Measurements from ENCODE around the gene SMYD1.

The SMYD1 gene

GRCh38 chr2:88074150-88074549 is 6.5 kb downstream of the SMYD1 start:
- H3K27ac ChIP-seq (ENCODE audit: low read depth, low read length), result no peak overlapping the region

GRCh38 chr2:88074854-88075292 is 7.2 kb downstream of the SMYD1 start:
- H3K9me3 ChIP-seq (ENCODE audit: control insufficient read depth, insufficient read depth, low read length), result no peaks in the 10 kb centered on the region
- H3K9ac ChIP-seq (ENCODE audit: low read depth, low read length), result no peak overlapping the region
- no peak overlapping the region for H3K27ac ChIP-seq (ENCODE audit: low read depth, low read length)
- H3K36me3 ChIP-seq (ENCODE audit: control insufficient read depth, insufficient read depth, low read length), result no peaks in the 10 kb centered on the region
- H3K27me3 ChIP-seq (ENCODE audit: control insufficient read depth, insufficient read depth, low read length), result no peaks in the 10 kb centered on the region
- H3K4me1 ChIP-seq (ENCODE audit: control insufficient read depth, insufficient read depth, low read length), result no peaks in the 10 kb centered on the region
- no peak overlapping the region for H3K4me3 ChIP-seq (ENCODE audit: low read depth, low read length)

More at GRCh38 chr2:88074150-88074549, 6.5 kb downstream of the SMYD1 start:
- H3K9ac ChIP-seq (ENCODE audit: low read depth, low read length), result no peak overlapping the region
- no peaks in the 10 kb centered on the region for H3K9me3 ChIP-seq (ENCODE audit: control insufficient read depth, insufficient read depth, low read length)
- no peak overlapping the region for H3K4me3 ChIP-seq (ENCODE audit: low read depth, low read length)
- no peaks in the 10 kb centered on the region for H3K36me3 ChIP-seq (ENCODE audit: control insufficient read depth, insufficient read depth, low read length)
- H3K4me1 ChIP-seq (ENCODE audit: control insufficient read depth, insufficient read depth, low read length), result no peaks in the 10 kb centered on the region
- H3K27me3 ChIP-seq (ENCODE audit: control insufficient read depth, insufficient read depth, low read length), result no peaks in the 10 kb centered on the region

DNA sequence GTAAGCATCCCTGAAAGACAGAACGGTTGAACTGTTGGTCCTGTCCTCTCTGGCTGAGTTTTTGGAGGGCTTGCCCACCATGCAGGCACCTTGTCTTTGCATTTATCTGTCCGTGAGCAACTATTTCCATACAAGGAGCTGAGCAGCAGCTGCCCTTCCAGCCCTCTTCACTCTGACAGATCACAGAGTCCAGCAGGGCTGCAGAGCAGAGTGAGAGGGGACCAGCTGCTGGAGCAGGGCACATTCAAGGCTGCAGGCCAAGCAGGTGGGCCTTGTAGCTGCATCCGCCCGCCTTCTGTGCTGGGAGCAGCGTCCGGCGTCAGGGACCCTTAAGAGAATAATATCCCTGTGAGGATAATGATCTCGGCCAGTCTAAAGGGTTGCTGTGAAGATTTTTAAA is 9.5 kb downstream of the SMYD1 start:
- Histone ChIP-seq H3K4me1 (ENCODE audit: control insufficient read depth, insufficient read depth, low read length) (0 out of 2 replicates have a peak, but pooled peaks cover 2% of the 10 kb centered on the region), H3K9me3 (ENCODE audit: control insufficient read depth, insufficient read depth, low read length) (no peaks in the 10 kb centered on the region), H3K27me3 (ENCODE audit: control insufficient read depth, insufficient read depth, low read length) (no peaks in the 10 kb centered on the region), H3K4me3 (ENCODE audit: low read depth, low read length) (no peak overlapping the region), H3K27ac (ENCODE audit: low read depth, low read length) (no peak overlapping the region), H3K36me3 (ENCODE audit: control insufficient read depth, insufficient read depth, low read length) (no peaks in the 10 kb centered on the region), H3K9ac (ENCODE audit: low read depth, low read length) (no peak overlapping the region)

GRCh38 chr2:88078643-88079172 is 11.1 kb downstream of the SMYD1 start:
- no peak overlapping the region for H3K9ac ChIP-seq (ENCODE audit: low read depth, low read length)
- no peak overlapping the region for H3K4me3 ChIP-seq (ENCODE audit: low read depth, low read length)
- no peak overlapping the region for H3K27ac ChIP-seq (ENCODE audit: low read depth, low read length)
- no peaks in the 10 kb centered on the region for H3K27me3 ChIP-seq (ENCODE audit: control insufficient read depth, insufficient read depth, low read length)
- no peaks in the 10 kb centered on the region for H3K9me3 ChIP-seq (ENCODE audit: control insufficient read depth, insufficient read depth, low read length)
- H3K36me3 ChIP-seq (ENCODE audit: control insufficient read depth, insufficient read depth, low read length), result no peaks in the 10 kb centered on the region
- H3K4me1 ChIP-seq (ENCODE audit: control insufficient read depth, insufficient read depth, low read length), result peaks cover 14% of the 10 kb centered on the region

- Histone ChIP-seq H3K4me1 (ENCODE audit: control insufficient read depth, insufficient read depth, low read length) (peaks cover 14% of the 10 kb centered on the region), H3K9me3 (ENCODE audit: control insufficient read depth, insufficient read depth, low read length) (no peaks in the 10 kb centered on the region), H3K36me3 (ENCODE audit: control insufficient read depth, insufficient read depth, low read length) (no peaks in the 10 kb centered on the region), H3K27ac (ENCODE audit: low read depth, low read length) (no peak overlapping the region), H3K9ac (ENCODE audit: low read depth, low read length) (no peak overlapping the region), H3K4me3 (ENCODE audit: low read depth, low read length) (no peak overlapping the region), H3K27me3 (ENCODE audit: control insufficient read depth, insufficient read depth, low read length) (no peaks in the 10 kb centered on the region)
Measured at GRCh38 chr2:88080545-88080944, 12.9 kb downstream of the SMYD1 start.

DNA sequence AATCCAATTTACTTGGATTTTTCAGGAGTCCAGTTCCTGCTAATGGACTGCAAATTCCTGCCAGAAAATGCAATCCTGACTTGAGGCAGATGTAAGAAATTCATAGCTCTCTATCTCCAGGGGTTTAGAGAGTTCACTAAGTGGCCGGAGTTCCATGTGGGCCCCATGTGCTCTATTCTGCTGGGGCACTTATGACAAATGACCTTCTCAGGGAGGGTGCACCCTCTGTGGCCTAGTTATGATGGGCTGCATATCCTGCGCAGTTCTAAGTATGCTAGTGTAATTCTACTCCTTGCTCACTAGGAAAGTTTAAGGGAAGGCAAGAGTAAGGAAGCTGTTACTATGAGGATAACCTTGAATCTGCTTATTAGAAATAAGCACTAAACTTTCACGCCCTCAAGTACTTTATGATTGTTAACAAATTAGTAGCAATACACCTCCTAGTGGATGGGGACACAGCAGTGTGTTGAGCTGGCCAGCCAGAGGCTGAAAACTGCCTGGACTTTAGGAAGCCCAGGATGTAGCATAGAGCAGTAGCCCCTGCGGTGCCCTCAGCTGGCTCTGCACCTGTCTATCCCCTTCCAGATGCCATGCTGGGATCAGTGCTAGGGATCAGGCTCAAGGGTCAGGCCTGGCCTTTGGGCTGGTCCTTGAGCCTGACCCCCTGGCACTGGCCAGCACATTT is 14.4 kb downstream of the SMYD1 start:
- no peaks in the 10 kb centered on the region for H3K9me3 ChIP-seq (ENCODE audit: control insufficient read depth, insufficient read depth, low read length)
- H3K36me3 ChIP-seq (ENCODE audit: control insufficient read depth, insufficient read depth, low read length), result no peaks in the 10 kb centered on the region
- H3K9ac ChIP-seq (ENCODE audit: low read depth, low read length), result no peak overlapping the region
- peak overlapping the region; percentile 43 for H3K27ac ChIP-seq (ENCODE audit: low read depth, low read length)
- no peaks in the 10 kb centered on the region for H3K27me3 ChIP-seq (ENCODE audit: control insufficient read depth, insufficient read depth, low read length)
- H3K4me3 ChIP-seq (ENCODE audit: low read depth, low read length), result no peak overlapping the region
- H3K4me1 ChIP-seq (ENCODE audit: control insufficient read depth, insufficient read depth, low read length), result peaks cover 14% of the 10 kb centered on the region

GRCh38 chr2:88082781-88083180 is 15.2 kb downstream of the SMYD1 start:
- no peaks in the 10 kb centered on the region for H3K27me3 ChIP-seq (ENCODE audit: control insufficient read depth, insufficient read depth, low read length)
- H3K27ac ChIP-seq (ENCODE audit: low read depth, low read length), result peak overlapping the region; percentile 43

DNA sequence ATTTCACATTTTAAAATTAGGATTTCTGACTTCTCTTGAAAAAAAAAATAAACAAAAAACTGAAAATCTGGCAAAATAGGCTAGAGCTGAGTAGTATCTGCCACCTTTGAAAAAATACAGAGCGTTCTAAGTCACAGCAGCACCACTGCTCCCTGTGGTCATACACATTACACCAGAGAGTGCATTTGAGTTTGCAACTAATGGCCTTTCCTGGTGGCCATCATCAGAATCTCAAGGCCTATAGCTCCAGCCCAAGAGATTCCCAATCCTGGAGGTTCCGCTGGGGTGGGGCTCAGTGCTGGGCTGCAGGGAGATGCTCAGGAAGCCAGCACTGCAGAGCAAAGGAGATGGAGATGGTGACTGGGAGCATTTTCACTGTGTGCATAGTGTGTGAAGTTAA is 17.5 kb downstream of the SMYD1 start:
- no peak overlapping the region for H3K27ac ChIP-seq (ENCODE audit: low read depth, low read length)
- no peak overlapping the region for H3K4me3 ChIP-seq (ENCODE audit: low read depth, low read length)
- peaks cover 14% of the 10 kb centered on the region for H3K4me1 ChIP-seq (ENCODE audit: control insufficient read depth, insufficient read depth, low read length)
- no peaks in the 10 kb centered on the region for H3K9me3 ChIP-seq (ENCODE audit: control insufficient read depth, insufficient read depth, low read length)
- H3K27me3 ChIP-seq (ENCODE audit: control insufficient read depth, insufficient read depth, low read length), result no peaks in the 10 kb centered on the region
- no peak overlapping the region for H3K9ac ChIP-seq (ENCODE audit: low read depth, low read length)
- no peaks in the 10 kb centered on the region for H3K36me3 ChIP-seq (ENCODE audit: control insufficient read depth, insufficient read depth, low read length)

More at GRCh38 chr2:88082781-88083180, 15.2 kb downstream of the SMYD1 start:
- Histone ChIP-seq H3K36me3 (ENCODE audit: control insufficient read depth, insufficient read depth, low read length) (no peaks in the 10 kb centered on the region), H3K4me1 (ENCODE audit: control insufficient read depth, insufficient read depth, low read length) (peaks cover 14% of the 10 kb centered on the region), H3K9me3 (ENCODE audit: control insufficient read depth, insufficient read depth, low read length) (no peaks in the 10 kb centered on the region), H3K9ac (ENCODE audit: low read depth, low read length) (0 out of 2 replicates have a peak overlapping the region, but pooled peaks have one; percentile 41), H3K4me3 (ENCODE audit: low read depth, low read length) (no peak overlapping the region)

DNA sequence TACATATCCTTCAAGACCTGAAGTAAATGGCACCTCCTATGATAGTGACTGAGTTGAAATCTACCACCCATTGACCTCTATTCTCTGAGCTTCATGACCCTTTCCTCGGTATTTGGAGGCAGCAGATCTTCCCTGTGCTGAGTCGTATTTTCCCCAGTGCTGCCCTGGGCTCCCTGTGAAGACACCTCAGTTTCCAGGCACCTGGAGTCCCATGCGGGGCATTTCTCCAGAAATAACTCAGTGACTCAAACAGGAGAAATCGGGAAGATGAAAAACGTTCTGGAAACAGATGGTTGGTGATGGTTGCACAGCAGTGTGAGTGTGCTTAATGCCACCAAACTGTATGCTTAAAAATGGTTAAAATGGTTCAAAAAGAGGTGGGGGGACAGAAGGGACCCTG is 18.0 kb downstream of the SMYD1 start:
- no peak overlapping the region for H3K27ac ChIP-seq (ENCODE audit: low read depth, low read length)
- no peaks in the 10 kb centered on the region for H3K36me3 ChIP-seq (ENCODE audit: control insufficient read depth, insufficient read depth, low read length)
- no peaks in the 10 kb centered on the region for H3K9me3 ChIP-seq (ENCODE audit: control insufficient read depth, insufficient read depth, low read length)
- no peak overlapping the region for H3K4me3 ChIP-seq (ENCODE audit: low read depth, low read length)
- peaks cover 14% of the 10 kb centered on the region for H3K4me1 ChIP-seq (ENCODE audit: control insufficient read depth, insufficient read depth, low read length)
- no peaks in the 10 kb centered on the region for H3K27me3 ChIP-seq (ENCODE audit: control insufficient read depth, insufficient read depth, low read length)
- no peak overlapping the region for H3K9ac ChIP-seq (ENCODE audit: low read depth, low read length)

DNA sequence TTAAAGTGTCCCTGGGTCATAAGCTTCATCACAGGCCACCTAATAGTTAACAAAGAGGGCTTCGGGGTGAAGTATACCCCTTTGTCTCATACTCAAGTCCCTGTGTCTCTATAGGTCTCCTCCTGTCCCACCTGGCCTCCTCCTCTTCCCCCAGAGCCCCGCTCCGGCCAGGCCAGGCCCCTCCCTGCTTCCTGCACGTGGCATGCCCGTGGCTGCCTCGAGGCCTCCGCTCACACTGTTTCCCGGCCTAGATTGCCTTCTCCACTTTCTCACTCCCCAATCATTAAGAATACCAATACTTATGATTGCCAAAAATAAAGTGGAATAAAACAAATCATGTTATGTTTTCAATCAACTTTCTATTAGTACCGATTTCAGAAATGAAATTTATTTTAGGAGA is 18.8 kb downstream of the SMYD1 start:
- no peak overlapping the region for H3K9ac ChIP-seq (ENCODE audit: low read depth, low read length)
- H3K4me1 ChIP-seq (ENCODE audit: control insufficient read depth, insufficient read depth, low read length), result peaks cover 14% of the 10 kb centered on the region
- no peaks in the 10 kb centered on the region for H3K36me3 ChIP-seq (ENCODE audit: control insufficient read depth, insufficient read depth, low read length)
- H3K9me3 ChIP-seq (ENCODE audit: control insufficient read depth, insufficient read depth, low read length), result no peaks in the 10 kb centered on the region
- no peaks in the 10 kb centered on the region for H3K27me3 ChIP-seq (ENCODE audit: control insufficient read depth, insufficient read depth, low read length)
- no peak overlapping the region for H3K27ac ChIP-seq (ENCODE audit: low read depth, low read length)
- no peak overlapping the region for H3K4me3 ChIP-seq (ENCODE audit: low read depth, low read length)

GRCh38 chr2:88087073-88087472 is 19.4 kb downstream of the SMYD1 start:
- no peak overlapping the region for H3K27ac ChIP-seq (ENCODE audit: low read depth, low read length)
- no peaks in the 10 kb centered on the region for H3K36me3 ChIP-seq (ENCODE audit: control insufficient read depth, insufficient read depth, low read length)
- no peak overlapping the region for H3K4me3 ChIP-seq (ENCODE audit: low read depth, low read length)
- peaks cover 12% of the 10 kb centered on the region for H3K4me1 ChIP-seq (ENCODE audit: control insufficient read depth, insufficient read depth, low read length)
- H3K9me3 ChIP-seq (ENCODE audit: control insufficient read depth, insufficient read depth, low read length), result no peaks in the 10 kb centered on the region
- no peaks in the 10 kb centered on the region for H3K27me3 ChIP-seq (ENCODE audit: control insufficient read depth, insufficient read depth, low read length)
- no peak overlapping the region for H3K9ac ChIP-seq (ENCODE audit: low read depth, low read length)
